ENCODE data around the gene ECHDC1.

The ECHDC1 gene

DNA sequence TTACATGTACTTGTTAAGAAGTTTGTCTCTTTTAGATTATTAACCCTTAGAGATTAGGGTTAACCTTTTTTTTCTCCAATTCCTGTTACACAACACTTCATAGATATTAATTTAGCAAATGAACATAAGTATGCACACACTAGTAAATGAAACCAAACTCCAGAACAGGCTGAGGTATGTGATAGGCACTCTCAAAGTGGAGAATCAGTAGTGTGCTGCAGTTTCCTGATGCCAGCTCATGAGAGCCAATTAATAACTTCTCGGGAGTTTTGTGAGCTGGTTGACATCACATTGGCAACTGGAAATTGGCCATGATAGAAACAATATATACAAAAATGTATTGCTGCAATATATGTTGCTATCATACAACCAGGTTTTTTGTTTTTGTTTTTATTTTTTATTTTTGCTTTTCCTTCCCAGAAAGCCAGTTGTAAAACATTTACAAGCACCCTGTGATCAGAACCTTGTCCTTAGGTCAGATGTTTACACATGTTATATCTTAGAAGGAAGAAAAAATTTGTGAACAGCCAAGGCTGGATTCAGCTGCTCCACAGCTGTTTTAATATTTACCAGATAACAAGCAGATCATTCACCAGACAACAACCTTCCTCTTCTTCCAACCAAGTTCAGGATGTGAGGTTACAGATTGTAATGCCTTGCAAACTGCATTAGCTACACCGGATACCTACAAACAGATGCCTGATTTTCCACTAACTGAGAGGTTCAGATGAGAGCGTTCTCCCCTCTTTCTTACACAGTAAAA is 42.4 kb upstream of the ECHDC1 start:
- no peak for TF ChIP-seq TEAD4 (IDR thresholded peaks at IDR 0.05)

DNA sequence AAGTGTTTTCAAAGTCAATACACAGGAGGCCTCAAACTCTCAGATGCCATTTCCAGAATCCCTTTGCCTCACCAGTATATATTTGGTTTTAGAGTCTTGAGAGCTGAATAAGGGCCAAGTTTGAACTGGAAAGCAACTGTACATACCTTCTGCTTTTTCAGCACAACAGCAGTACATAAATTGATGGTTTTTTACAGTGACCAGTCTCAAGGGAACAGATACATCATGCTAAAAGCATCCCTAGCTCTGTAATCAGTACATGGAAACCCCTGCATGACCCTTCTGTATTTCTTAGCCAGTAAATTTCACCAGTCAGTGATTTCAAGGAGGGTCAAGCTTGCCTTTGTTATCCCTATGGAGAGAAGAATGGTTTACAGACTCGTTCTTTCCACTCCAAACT is 40.6 kb upstream of the ECHDC1 start:
- TF ChIP-seq FOXM1 (IDR thresholded peaks at IDR 0.05; ENCODE audit: borderline replicate concordance, low read depth) (no peak), TAF1 (IDR thresholded peaks at IDR 0.05; ENCODE audit: low read depth) (no peak), RAD21 (IDR thresholded peaks at IDR 0.05; ENCODE audit: low read depth) (no peak), NFIC (IDR thresholded peaks at IDR 0.05) (no peak), CEBPB (IDR thresholded peaks at IDR 0.05) (no peak), YY1 (IDR thresholded peaks at IDR 0.05; ENCODE audit: low read depth) (no peak), ZBTB7A (IDR thresholded peaks at IDR 0.05; ENCODE audit: low read depth) (no peak), EGR1 (IDR thresholded peaks at IDR 0.05) (no peak), TCF12 (IDR thresholded peaks at IDR 0.05; ENCODE audit: low read depth) (no peak)
- TF ChIP-seq, protein P1, sequence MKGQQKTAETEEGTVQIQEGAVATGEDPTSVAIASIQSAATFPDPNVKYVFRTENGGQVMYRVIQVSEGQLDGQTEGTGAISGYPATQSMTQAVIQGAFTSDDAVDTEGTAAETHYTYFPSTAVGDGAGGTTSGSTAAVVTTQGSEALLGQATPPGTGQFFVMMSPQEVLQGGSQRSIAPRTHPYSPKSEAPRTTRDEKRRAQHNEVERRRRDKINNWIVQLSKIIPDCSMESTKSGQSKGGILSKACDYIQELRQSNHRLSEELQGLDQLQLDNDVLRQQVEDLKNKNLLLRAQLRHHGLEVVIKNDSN (IDR thresholded peaks at IDR 0.05): no peak
- TF ChIP-seq, protein P2, sequence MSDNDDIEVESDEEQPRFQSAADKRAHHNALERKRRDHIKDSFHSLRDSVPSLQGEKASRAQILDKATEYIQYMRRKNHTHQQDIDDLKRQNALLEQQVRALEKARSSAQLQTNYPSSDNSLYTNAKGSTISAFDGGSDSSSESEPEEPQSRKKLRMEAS (IDR thresholded peaks at IDR 0.05): no peak

DNA sequence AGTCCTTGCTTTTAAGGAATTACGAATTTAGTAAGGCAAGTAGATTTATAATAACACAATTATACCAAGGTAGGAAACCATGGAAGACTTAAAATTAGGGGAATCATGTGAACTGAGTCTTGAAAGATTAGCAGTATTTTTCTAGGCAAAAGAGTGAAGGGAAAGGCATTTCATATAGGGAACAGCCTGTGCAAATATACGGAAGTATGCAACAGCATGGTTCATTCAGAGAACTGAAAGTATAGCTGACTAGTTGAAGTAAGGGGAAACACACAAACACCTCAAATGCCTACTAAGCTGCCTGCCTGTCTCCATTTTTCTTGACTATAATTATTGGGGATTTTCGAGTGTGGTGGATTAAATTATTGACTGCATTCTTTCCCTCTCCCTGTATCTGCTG is 39.0 kb upstream of the ECHDC1 start:
- no peak for TF ChIP-seq CEBPB (IDR thresholded peaks at IDR 0.05)
- no peak for TF ChIP-seq EGR1 (IDR thresholded peaks at IDR 0.05)
- TF ChIP-seq EP300 (IDR thresholded peaks at IDR 0.05; ENCODE audit: borderline replicate concordance): no peak
- TF ChIP-seq TEAD4 (IDR thresholded peaks at IDR 0.05): no peak
- TF ChIP-seq, protein P1 (IDR thresholded peaks at IDR 0.05): no peak
- no peak for TF ChIP-seq FOXM1 (IDR thresholded peaks at IDR 0.05; ENCODE audit: borderline replicate concordance, low read depth)
- TF ChIP-seq RAD21 (IDR thresholded peaks at IDR 0.05; ENCODE audit: low read depth): no peak
- TF ChIP-seq, protein P3, sequence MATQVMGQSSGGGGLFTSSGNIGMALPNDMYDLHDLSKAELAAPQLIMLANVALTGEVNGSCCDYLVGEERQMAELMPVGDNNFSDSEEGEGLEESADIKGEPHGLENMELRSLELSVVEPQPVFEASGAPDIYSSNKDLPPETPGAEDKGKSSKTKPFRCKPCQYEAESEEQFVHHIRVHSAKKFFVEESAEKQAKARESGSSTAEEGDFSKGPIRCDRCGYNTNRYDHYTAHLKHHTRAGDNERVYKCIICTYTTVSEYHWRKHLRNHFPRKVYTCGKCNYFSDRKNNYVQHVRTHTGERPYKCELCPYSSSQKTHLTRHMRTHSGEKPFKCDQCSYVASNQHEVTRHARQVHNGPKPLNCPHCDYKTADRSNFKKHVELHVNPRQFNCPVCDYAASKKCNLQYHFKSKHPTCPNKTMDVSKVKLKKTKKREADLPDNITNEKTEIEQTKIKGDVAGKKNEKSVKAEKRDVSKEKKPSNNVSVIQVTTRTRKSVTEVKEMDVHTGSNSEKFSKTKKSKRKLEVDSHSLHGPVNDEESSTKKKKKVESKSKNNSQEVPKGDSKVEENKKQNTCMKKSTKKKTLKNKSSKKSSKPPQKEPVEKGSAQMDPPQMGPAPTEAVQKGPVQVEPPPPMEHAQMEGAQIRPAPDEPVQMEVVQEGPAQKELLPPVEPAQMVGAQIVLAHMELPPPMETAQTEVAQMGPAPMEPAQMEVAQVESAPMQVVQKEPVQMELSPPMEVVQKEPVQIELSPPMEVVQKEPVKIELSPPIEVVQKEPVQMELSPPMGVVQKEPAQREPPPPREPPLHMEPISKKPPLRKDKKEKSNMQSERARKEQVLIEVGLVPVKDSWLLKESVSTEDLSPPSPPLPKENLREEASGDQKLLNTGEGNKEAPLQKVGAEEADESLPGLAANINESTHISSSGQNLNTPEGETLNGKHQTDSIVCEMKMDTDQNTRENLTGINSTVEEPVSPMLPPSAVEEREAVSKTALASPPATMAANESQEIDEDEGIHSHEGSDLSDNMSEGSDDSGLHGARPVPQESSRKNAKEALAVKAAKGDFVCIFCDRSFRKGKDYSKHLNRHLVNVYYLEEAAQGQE (IDR thresholded peaks at IDR 0.05; ENCODE audit: low read depth): no peak
- TF ChIP-seq ZBTB7A (IDR thresholded peaks at IDR 0.05; ENCODE audit: low read depth): no peak
- no peak for TF ChIP-seq TCF12 (IDR thresholded peaks at IDR 0.05; ENCODE audit: low read depth)
- no peak for TF ChIP-seq TAF1 (IDR thresholded peaks at IDR 0.05; ENCODE audit: low read depth)
- no peak for TF ChIP-seq NFIC (IDR thresholded peaks at IDR 0.05)
- TF ChIP-seq, protein P2 (IDR thresholded peaks at IDR 0.05): no peak

DNA sequence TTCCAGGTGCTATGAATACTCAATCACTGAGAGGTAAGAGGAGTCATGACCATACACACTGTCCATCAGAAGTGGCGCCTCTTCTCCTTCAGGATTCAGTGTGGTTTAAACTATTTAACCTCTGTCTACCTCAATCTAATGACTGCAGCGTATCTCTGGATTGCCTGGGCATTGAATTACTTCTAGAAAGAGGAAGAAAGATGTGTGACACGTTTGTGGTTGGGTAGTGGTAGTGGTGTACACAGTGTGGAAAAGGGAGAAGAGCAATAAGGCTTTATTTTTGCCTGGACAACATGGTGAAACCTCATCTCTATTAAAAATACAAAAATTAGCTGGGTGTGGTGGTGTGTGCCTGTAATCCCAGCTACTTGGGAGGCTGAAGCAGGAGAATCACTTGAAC is 38.0 kb upstream of the ECHDC1 start:
- TF ChIP-seq, protein P2 (IDR thresholded peaks at IDR 0.05): no peak
- TF ChIP-seq YY1 (IDR thresholded peaks at IDR 0.05; ENCODE audit: low read depth): no peak
- no peak for TF ChIP-seq CEBPB (IDR thresholded peaks at IDR 0.05)
- no peak for TF ChIP-seq TCF12 (IDR thresholded peaks at IDR 0.05; ENCODE audit: low read depth)
- TF ChIP-seq, protein P3 (IDR thresholded peaks at IDR 0.05; ENCODE audit: low read depth): no peak
- no peak for TF ChIP-seq NFIC (IDR thresholded peaks at IDR 0.05)

DNA sequence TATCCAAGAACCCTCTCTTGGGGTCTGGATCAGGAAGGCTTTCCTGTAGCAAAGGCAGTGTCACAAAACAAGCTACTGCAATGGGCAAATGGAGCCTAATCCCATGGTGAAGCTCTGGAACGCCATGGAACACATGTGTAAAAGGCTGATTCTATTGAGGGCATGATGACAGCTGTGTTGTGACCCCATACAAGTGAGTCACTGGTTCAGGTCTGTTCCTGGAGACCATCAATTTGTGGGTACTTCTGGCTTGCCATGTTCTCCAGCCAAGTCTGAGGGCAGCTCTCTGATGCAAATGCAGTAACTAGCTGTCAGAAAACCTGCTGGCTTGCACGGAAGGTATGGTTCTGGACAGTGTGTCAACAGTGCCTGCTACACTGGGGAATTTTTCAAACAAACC is 33.3 kb upstream of the ECHDC1 start:
- no peak for TF ChIP-seq TEAD4 (IDR thresholded peaks at IDR 0.05)
- TF ChIP-seq EP300 (IDR thresholded peaks at IDR 0.05; ENCODE audit: borderline replicate concordance): no peak
- TF ChIP-seq, protein P2 (IDR thresholded peaks at IDR 0.05): no peak
- TF ChIP-seq NFIC (IDR thresholded peaks at IDR 0.05): no peak
- TF ChIP-seq CREB1 (IDR thresholded peaks at IDR 0.05; ENCODE audit: low read depth): no peak
- no peak for TF ChIP-seq CEBPB (IDR thresholded peaks at IDR 0.05)
- TF ChIP-seq, protein P1 (IDR thresholded peaks at IDR 0.05): no peak
- no peak for TF ChIP-seq EGR1 (IDR thresholded peaks at IDR 0.05)
- no peak for TF ChIP-seq YY1 (IDR thresholded peaks at IDR 0.05; ENCODE audit: low read depth)
- TF ChIP-seq FOXM1 (IDR thresholded peaks at IDR 0.05; ENCODE audit: borderline replicate concordance, low read depth): no peak
- TF ChIP-seq RAD21 (IDR thresholded peaks at IDR 0.05; ENCODE audit: low read depth): no peak
- no peak for TF ChIP-seq TAF1 (IDR thresholded peaks at IDR 0.05; ENCODE audit: low read depth)
- TF ChIP-seq ZBTB7A (IDR thresholded peaks at IDR 0.05; ENCODE audit: low read depth): no peak
- TF ChIP-seq TCF12 (IDR thresholded peaks at IDR 0.05; ENCODE audit: low read depth): no peak
